Bronchial epithelial cell (primary cell): Measurements from ENCODE around the gene ZNF514. TPM values are rescaled to one million over a fixed set of nuclear protein-coding genes. Genes with fewer than 3 reads are reported as not detected.
A peak's percentile ranks its signal among the peaks of the same experiment; 100 is the strongest.

ENCODE experiments used
- DNase-seq: peaks from one replicate; pipeline ENCODE4 v3.0.0-alpha.2; 2010; ENCODE audit warnings: low read depth
- FAIRE-seq: peaks from 2 replicates; lab custom pipeline; 2011; peaks lifted over from hg19 to GRCh38; lab: Jason Lieb, UNC
- H3K27me3 ChIP-seq: 2 replicates; pipeline ENCODE4 v1.5.1; 2011; ENCODE audit warnings: low read length; ENCODE audit not compliant: control insufficient read depth, insufficient read depth
- H3K36me3 ChIP-seq: 2 replicates; pipeline ENCODE4 v1.5.1; 2011; ENCODE audit warnings: low read length; ENCODE audit not compliant: control insufficient read depth, insufficient read depth
- H3K4me3 ChIP-seq: 2 replicates; pipeline ENCODE4 v1.5.1; 2011; ENCODE audit warnings: mild to moderate bottlenecking, low read depth, low read length, control low read depth
- total RNA-seq: library from RNA; depleted of rRNA; stranded (reverse); fragments of >200 nt; gene quantifications from 2 replicates; pipeline ENCODE4 v1.2.1, GENCODE V29; 2014
- TF ChIP-seq, protein P1 (sequence below): IDR thresholded peaks from 2 replicates; pipeline ENCODE4 v1.5.1; 2011; ENCODE audit warnings: mild to moderate bottlenecking, moderate library complexity, low read length, control low read depth, inconsistent platforms; ENCODE audit not compliant: insufficient read depth, severe bottlenecking

The ZNF514 gene
- total RNA-seq, 1 donor from 2014 or later = 13.2 TPM

GRCh38 chr2:95165030-95165370 lies 5.4 kb upstream of the ZNF514 start:
- DNase-seq = no peak
- TF ChIP-seq, protein P1, sequence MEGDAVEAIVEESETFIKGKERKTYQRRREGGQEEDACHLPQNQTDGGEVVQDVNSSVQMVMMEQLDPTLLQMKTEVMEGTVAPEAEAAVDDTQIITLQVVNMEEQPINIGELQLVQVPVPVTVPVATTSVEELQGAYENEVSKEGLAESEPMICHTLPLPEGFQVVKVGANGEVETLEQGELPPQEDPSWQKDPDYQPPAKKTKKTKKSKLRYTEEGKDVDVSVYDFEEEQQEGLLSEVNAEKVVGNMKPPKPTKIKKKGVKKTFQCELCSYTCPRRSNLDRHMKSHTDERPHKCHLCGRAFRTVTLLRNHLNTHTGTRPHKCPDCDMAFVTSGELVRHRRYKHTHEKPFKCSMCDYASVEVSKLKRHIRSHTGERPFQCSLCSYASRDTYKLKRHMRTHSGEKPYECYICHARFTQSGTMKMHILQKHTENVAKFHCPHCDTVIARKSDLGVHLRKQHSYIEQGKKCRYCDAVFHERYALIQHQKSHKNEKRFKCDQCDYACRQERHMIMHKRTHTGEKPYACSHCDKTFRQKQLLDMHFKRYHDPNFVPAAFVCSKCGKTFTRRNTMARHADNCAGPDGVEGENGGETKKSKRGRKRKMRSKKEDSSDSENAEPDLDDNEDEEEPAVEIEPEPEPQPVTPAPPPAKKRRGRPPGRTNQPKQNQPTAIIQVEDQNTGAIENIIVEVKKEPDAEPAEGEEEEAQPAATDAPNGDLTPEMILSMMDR = no peak
- no peaks in the 10 kb centered on the region for H3K36me3 ChIP-seq
- no peaks in the 10 kb centered on the region for H3K27me3 ChIP-seq
- peak overlapping the region; percentile 83 for H3K4me3 ChIP-seq
- no peak for FAIRE-seq

GRCh38 chr2:95158891-95159619 lies 593 bp downstream of the ZNF514 start:
- no peak for FAIRE-seq
- Histone ChIP-seq H3K36me3 (peaks cover 6% of the 10 kb centered on the region), H3K4me3 (peak overlapping the region; percentile 61), H3K27me3 (no peaks in the 10 kb centered on the region)
- TF ChIP-seq, protein P1 = no peak
- no peak for DNase-seq

DNA sequence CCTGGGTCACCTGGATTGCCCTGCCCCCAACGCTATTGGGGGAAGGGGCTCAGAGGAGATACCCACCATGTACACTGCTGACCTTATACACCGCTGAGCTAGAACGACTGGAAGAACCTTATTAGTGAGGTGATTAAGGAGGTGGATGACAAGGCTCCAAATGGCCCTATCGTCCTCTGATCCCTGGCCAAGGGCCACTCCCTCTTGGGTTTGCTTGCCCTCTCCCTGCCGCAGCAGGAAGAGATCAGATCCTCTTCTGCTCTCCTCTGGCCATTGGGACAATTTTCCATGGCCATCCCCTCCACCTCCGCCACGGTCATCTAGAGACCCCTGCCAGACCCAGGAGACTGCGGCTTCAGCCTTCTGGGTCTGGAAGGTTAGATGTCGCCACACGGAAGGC lies 1.2 kb downstream of the ZNF514 start:
- peak overlapping the region; percentile 61 for H3K4me3 ChIP-seq
- no peaks in the 10 kb centered on the region for H3K27me3 ChIP-seq
- FAIRE-seq (no peak), DNase-seq (no peak)
- peaks cover 7% of the 10 kb centered on the region for H3K36me3 ChIP-seq
- TF ChIP-seq, protein P1 = no peak

GRCh38 chr2:95149397-95149984 lies 10.2 kb downstream of the ZNF514 start:
- H3K27me3 ChIP-seq = no peaks in the 10 kb centered on the region
- FAIRE-seq = no peak
- TF ChIP-seq, protein P1 = no peak
- peaks cover 16% of the 10 kb centered on the region for H3K36me3 ChIP-seq
- DNase-seq = no peak
- no peak overlapping the region for H3K4me3 ChIP-seq

GRCh38 chr2:95143838-95144237 lies 15.8 kb downstream of the ZNF514 start:
- H3K4me3 ChIP-seq = no peak overlapping the region
- no peaks in the 10 kb centered on the region for H3K27me3 ChIP-seq
- FAIRE-seq (no peak), DNase-seq (no peak)
- H3K36me3 ChIP-seq = no peaks in the 10 kb centered on the region
- TF ChIP-seq, protein P1 = no peak
